H1 (cell line): ENCODE measurements around the gene LEKR1. TPM values are rescaled to one million over a fixed set of nuclear protein-coding genes. Genes with fewer than 3 reads are reported as not detected.

Experiments
- BCL11A ChIP-seq, 2 experiments: IDR thresholded peaks; one replicate each; pipeline ENCODE4 v1.6.1; 2011; ENCODE audit warnings: low read depth in 2 of 2, low read length in 2 of 2, mild to moderate bottlenecking in 2 of 2
- CBX8 ChIP-seq: fragments of 300-800, 300-1000 bp; sonication (generic); IDR thresholded peaks from 2 replicates; pipeline ENCODE4 v1.7.1; 2016; ENCODE audit warnings: low read depth, low read length, borderline replicate concordance
- EP300 ChIP-seq, 2 experiments: IDR thresholded peaks; 1 replicate in 1 of 2; 2 replicates in 1 of 2; pipeline ENCODE4 v1.6.1; 2011 to 2012; ENCODE audit warnings: low read depth in 2 of 2, low read length in 2 of 2, mild to moderate bottlenecking in 2 of 2, borderline replicate concordance in 1 of 2, inconsistent platforms in 1 of 2, moderate library complexity in 1 of 2
- GABPA ChIP-seq: IDR thresholded peaks from 2 replicates; pipeline ENCODE4 v1.6.1; 2011; ENCODE audit warnings: mild to moderate bottlenecking, low read length, moderate library complexity, borderline replicate concordance; ENCODE audit not compliant: insufficient read depth
- GTF2F1 ChIP-seq: IDR thresholded peaks from 2 replicates; pipeline ENCODE4 v1.6.1; 2012; ENCODE audit warnings: low read depth, low read length, improper control_type of control experiment, borderline replicate concordance
- JUND ChIP-seq: IDR thresholded peaks from 2 replicates; pipeline ENCODE4 v1.6.1; 2011; ENCODE audit warnings: mild to moderate bottlenecking, improper control_type of control experiment, low read length
- RNF2 ChIP-seq: fragments of 200-900, 300-1000 bp; sonication (generic); IDR thresholded peaks from 2 replicates; pipeline ENCODE4 v1.7.1; 2016; ENCODE audit warnings: borderline replicate concordance, low read depth, mild to moderate bottlenecking, antibody characterized with exemption, low read length; ENCODE audit not compliant: poor library complexity, severe bottlenecking; ENCODE audit errors: missing control alignments
- TAF1 ChIP-seq: IDR thresholded peaks from 2 replicates; pipeline ENCODE4 v1.6.1; 2011; ENCODE audit warnings: mild to moderate bottlenecking, low read depth, low read length
- TAF7 ChIP-seq: optimal IDR thresholded peaks from 2 replicates; pipeline ENCODE3; 2011; ENCODE audit warnings: low read depth, mild to moderate bottlenecking, inconsistent platforms, low read length, moderate library complexity, borderline replicate concordance
- YY1 ChIP-seq: IDR thresholded peaks from 2 replicates; pipeline ENCODE4 v1.6.1; 2011; ENCODE audit warnings: low read depth, mild to moderate bottlenecking, low read length
- polyA plus RNA-seq, 7 experiments: library from polyadenylated mRNA; depleted of rRNA in 3 of 7; stranded (reverse) in 5 of 7; unstranded in 2 of 7; fragments of >200 nt in 5 of 7; fragments of 200-250 nt in 2 of 7; gene quantifications; 1 replicate in 5 of 7; 2 replicates in 1 of 7; 4 replicates in 1 of 7; pipeline versions ENCODE4 v1.2.1 to v1.2.3, GENCODE V29; 2011 to 2013; ENCODE audit warnings: missing spikeins in 2 of 7, mixed read lengths in 2 of 7
- total RNA-seq: library from RNA; stranded (reverse); fragmentation: NEBNext Ultra II Directional; extraction: Animal tissue kit (Norgen Biotek cat#: 25700); gene quantifications from 2 replicates; pipeline ENCODE4 v1.2.1, GENCODE V29; 2021
- TF ChIP-seq, protein P1 (sequence below): fragments of 300-600 bp; sonication (generic); IDR thresholded peaks from 2 replicates; pipeline ENCODE4 v1.7.1; 2012; ENCODE audit warnings: low read length, moderate library complexity, mild to moderate bottlenecking, inconsistent platforms; ENCODE audit not compliant: insufficient replicate concordance

The LEKR1 gene
- total and polyA plus RNA-seq, 2 of the 8 experiments (the other 6 are each of a cell fraction or from before 2014, with no cell fraction given) = 0.08 TPM; not detected in 1

DNA sequence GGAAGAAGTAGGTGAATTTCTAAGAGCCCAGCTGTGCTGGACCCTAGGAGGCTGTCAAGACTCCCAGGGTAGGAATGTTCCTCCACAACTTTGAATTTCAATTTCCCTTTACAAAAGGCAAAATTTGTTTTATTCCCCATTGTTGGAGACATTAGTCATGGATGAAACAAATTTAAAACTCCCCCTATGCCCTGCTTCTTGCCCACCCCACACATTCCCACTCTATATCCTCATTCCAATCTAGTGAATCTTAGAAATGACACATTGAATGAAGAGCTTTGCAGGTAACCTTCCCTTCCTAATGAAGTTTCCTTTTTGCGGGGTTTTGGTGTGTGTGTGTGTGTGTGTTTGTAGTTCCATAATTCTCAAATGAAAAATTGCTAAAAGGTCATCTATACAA, 261.2 kb downstream of the LEKR1 start (continued):
- TF ChIP-seq, protein P1, sequence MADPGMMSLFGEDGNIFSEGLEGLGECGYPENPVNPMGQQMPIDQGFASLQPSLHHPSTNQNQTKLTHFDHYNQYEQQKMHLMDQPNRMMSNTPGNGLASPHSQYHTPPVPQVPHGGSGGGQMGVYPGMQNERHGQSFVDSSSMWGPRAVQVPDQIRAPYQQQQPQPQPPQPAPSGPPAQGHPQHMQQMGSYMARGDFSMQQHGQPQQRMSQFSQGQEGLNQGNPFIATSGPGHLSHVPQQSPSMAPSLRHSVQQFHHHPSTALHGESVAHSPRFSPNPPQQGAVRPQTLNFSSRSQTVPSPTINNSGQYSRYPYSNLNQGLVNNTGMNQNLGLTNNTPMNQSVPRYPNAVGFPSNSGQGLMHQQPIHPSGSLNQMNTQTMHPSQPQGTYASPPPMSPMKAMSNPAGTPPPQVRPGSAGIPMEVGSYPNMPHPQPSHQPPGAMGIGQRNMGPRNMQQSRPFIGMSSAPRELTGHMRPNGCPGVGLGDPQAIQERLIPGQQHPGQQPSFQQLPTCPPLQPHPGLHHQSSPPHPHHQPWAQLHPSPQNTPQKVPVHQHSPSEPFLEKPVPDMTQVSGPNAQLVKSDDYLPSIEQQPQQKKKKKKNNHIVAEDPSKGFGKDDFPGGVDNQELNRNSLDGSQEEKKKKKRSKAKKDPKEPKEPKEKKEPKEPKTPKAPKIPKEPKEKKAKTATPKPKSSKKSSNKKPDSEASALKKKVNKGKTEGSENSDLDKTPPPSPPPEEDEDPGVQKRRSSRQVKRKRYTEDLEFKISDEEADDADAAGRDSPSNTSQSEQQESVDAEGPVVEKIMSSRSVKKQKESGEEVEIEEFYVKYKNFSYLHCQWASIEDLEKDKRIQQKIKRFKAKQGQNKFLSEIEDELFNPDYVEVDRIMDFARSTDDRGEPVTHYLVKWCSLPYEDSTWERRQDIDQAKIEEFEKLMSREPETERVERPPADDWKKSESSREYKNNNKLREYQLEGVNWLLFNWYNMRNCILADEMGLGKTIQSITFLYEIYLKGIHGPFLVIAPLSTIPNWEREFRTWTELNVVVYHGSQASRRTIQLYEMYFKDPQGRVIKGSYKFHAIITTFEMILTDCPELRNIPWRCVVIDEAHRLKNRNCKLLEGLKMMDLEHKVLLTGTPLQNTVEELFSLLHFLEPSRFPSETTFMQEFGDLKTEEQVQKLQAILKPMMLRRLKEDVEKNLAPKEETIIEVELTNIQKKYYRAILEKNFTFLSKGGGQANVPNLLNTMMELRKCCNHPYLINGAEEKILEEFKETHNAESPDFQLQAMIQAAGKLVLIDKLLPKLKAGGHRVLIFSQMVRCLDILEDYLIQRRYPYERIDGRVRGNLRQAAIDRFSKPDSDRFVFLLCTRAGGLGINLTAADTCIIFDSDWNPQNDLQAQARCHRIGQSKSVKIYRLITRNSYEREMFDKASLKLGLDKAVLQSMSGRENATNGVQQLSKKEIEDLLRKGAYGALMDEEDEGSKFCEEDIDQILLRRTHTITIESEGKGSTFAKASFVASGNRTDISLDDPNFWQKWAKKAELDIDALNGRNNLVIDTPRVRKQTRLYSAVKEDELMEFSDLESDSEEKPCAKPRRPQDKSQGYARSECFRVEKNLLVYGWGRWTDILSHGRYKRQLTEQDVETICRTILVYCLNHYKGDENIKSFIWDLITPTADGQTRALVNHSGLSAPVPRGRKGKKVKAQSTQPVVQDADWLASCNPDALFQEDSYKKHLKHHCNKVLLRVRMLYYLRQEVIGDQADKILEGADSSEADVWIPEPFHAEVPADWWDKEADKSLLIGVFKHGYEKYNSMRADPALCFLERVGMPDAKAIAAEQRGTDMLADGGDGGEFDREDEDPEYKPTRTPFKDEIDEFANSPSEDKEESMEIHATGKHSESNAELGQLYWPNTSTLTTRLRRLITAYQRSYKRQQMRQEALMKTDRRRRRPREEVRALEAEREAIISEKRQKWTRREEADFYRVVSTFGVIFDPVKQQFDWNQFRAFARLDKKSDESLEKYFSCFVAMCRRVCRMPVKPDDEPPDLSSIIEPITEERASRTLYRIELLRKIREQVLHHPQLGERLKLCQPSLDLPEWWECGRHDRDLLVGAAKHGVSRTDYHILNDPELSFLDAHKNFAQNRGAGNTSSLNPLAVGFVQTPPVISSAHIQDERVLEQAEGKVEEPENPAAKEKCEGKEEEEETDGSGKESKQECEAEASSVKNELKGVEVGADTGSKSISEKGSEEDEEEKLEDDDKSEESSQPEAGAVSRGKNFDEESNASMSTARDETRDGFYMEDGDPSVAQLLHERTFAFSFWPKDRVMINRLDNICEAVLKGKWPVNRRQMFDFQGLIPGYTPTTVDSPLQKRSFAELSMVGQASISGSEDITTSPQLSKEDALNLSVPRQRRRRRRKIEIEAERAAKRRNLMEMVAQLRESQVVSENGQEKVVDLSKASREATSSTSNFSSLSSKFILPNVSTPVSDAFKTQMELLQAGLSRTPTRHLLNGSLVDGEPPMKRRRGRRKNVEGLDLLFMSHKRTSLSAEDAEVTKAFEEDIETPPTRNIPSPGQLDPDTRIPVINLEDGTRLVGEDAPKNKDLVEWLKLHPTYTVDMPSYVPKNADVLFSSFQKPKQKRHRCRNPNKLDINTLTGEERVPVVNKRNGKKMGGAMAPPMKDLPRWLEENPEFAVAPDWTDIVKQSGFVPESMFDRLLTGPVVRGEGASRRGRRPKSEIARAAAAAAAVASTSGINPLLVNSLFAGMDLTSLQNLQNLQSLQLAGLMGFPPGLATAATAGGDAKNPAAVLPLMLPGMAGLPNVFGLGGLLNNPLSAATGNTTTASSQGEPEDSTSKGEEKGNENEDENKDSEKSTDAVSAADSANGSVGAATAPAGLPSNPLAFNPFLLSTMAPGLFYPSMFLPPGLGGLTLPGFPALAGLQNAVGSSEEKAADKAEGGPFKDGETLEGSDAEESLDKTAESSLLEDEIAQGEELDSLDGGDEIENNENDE = no peak
- TF ChIP-seq RNF2 = no peak
- TF ChIP-seq BCL11A (IDR thresholded peaks at IDR 0.05; ENCODE audit: low read depth in 2 of 2, low read length in 2 of 2) = no peak
- TF ChIP-seq GTF2F1 = no peak
- TF ChIP-seq TAF7 = no peak
- no peak for TF ChIP-seq TAF1
- no peak for TF ChIP-seq EP300 (IDR thresholded peaks at IDR 0.05; ENCODE audit: borderline replicate concordance in 1 of 2, low read depth in 2 of 2, low read length in 2 of 2)
- no peak for TF ChIP-seq CBX8
- TF ChIP-seq JUND = no peak
- no peak for TF ChIP-seq YY1
- no peak for TF ChIP-seq GABPA
